ENCODE data around the gene BICD1.

The BICD1 gene

DNA sequence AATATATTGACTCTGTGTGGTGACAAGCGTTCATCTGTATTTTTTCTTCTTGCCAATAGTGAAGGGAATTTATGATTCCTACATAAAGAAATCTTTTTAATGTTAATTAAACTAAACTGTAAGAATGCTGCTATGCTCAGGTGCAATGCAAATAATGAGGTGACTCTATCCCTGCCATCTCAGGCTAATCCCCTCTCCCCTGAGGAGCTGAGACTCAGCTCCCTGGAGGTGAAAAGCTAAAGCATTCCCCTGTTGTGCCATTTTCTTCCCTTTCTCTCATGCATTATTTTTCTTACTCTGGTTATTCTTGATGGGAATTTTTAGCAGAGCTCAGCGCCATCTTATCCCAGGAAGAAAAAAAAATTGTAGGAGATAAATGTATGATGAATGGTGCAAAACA, 178.8 kb downstream of the BICD1 start:
- DNase-seq, result no peak

- no peak for DNase-seq
Measured at GRCh38 chr12:32290411-32290810, 183.8 kb downstream of the BICD1 start.

DNA sequence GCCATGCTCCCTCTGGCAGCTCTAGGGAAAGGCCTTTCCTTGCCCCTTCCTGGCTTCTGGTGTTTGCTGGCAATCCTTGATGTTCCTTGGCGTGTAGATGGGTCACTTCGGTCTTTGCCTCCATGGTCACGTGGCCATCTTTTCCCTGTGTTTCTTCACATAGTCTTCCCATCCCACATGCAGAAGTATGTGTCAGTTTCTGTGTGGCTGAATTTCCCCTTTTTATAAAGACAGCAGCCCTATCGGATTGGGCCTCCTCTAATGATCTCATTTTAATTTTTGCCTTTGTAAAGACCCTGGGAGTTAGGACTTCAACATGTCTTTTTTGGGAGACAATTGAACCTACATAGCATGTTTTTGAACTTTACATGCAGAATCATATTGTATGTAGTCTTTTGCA, 185.5 kb downstream of the BICD1 start:
- no peak for DNase-seq

- DNase-seq, result no peak
Measured at GRCh38 chr12:32293808-32294419, 187.3 kb downstream of the BICD1 start.

DNA sequence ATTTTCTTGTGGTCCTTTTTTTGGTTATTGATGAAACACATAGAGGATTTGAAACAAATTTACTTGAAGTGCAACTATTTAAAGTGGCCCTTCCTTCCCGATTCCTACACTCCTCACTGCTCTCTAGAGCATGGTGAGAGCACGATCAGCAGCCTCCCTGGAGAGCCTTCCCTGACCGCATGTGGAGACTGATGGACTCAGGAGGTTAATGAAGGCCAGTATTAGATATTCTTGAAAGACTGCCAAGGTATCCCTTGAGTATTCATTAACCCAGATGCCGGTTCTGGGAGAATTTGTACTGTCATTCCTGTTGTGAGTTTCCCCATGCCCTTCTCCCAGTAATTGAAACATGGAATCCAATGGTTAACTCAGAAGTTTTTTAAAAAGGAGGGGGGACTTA, 189.9 kb downstream of the BICD1 start:
- no peak for DNase-seq

DNA sequence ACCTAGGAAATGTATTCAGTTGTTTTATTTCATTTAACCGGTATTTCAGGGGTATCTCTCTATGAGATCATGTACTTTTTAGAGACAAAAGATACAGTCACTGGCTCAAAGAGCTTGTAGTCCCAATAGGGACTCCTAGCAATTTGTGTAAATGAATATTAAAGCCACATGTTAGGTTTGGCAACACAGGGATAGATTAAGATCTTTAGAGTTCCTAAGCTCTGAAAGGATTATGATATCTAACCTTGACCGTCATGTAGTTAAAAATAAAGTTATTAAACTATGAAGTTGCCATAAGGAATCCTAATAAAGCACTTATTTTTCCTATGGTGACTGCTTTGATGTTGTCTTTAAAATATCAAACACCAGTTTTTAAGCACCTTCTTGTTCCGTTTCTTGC, 192.3 kb downstream of the BICD1 start:
- DNase-seq, result no peak

GRCh38 chr12:32301216-32301615, 194.6 kb downstream of the BICD1 start:
- DNase-seq, result no peak

DNA sequence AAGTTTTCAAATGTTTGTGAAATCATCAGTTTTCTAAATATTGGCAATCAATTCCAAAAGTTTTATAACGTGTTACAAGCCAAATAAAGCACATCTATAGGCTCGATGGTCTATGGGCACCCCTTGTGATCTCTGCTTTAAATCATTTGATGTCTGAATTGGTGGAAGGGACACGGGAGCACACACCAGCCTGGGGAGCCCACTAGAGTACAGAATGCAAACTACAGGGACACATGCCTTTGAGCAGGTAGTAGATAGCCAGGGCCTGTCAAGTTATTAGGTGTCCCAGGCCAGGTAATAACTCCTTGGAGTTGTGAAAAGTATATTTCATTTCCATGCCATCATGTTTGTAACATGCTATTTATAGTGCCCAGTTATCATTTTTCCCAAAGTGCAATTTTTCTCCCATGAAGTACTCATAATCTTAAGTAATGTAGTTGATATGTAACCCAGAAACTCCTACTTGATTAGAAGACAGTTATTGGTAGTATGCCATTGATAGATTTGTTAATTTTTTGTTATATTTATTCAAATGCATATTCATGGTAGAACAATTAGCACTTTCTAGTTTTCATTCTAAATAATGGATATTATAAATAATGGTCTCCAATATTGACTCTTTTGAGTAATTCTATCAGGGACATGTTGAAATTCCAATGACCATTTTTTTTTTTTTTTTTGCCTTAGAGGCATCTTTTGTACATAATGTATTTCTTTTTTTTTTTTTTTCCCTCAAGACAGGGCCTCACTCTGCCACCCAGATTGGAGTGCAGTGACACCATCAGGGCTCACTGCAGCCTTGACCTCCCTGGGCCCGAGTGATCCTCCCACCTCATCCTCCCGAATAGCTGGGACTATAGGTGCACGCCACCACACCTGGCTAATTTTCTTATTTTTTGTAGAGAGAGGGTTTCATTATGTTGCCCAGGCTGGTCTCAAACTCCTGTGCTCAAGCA, 195.8 kb downstream of the BICD1 start:
- no peak for DNase-seq

DNA sequence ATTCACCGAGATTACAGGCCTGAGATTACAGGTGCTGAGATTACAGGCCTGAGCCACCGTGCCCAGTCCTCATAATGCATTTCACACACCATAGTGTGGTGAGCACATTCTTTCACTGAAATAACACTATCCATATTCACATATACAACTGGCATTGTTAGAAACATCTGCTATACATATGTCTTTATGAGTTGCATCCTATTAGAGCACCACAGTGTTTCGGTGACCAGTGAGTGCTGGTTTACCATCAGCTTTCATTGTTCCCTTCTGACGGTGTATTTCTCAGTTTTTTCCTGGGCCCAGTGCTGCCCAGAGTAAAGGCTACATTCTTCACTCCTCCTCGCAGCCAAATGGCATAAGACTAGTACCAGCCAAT, 196.5 kb downstream of the BICD1 start:
- no peak for DNase-seq

DNA sequence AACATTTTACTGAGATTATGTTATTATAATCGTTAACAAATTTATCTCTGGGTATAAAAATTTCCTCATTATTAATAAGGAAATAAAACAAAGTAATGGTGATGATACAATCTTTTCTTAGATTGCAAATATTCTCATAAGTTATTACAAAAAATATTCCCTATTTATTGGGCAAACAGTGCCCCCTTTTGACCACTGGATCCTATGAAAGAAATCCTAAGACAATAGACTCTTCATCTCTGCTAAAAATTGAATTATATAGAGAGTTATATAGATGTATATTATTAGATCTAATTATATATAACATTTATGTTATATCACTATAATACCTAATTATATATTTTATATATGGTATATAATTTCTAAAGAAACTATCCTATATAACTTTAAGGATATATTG, 198.5 kb downstream of the BICD1 start:
- DNase-seq, result no peak

DNA sequence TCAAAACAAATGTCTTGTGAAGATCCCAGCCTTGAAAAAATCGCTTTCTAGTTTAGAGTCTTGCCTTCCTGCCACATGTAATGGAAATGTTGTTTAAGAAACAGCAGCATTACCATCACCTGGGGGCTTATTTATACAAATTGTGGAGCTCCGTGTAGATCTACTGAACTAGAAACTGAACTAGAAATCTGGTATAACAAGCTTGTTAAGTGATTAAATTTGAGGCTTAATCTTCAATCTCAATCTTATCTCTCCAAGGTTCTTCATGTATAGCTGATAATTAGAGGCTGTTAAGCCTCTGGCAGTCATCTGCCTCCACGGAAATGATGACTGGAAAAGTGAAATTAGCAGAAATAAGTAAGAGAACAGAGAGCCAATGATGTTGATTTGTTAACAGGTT, 200.7 kb downstream of the BICD1 start:
- no peak for DNase-seq

GRCh38 chr12:32309811-32310736, 203.4 kb downstream of the BICD1 start:
- DNase-seq, result no peak

DNA sequence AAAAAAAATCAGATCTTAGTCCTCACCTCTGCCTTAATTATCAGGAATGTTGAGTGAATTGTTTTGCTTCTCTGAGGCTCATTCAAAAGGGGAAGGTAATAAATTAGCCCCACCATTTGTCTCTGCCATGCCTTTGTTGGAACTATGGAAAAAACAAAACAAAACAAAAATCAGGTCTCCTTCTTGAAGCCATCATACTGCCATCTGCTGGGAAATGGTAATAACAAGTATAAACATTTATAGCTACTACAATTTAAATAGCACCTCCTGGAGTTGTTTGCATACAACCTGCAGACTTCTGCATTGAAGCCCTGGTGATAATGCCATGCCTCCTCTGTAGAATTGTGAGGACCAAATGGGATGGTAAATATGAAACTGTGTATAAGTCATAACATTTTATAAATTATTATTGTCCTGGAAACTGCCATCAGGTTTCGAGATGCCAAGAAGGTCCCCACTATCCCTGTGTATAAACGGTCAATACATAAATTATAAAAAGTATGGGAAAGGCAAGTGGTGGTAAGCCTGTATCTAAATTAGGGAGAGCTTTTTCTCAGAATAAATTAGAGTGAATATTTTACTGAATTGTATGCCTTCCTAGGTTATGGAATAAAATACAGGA, 205.5 kb downstream of the BICD1 start:
- DNase-seq, result peak; percentile 29

- peak; percentile 14 for DNase-seq
Measured at GRCh38 chr12:32322354-32322753, 215.7 kb downstream of the BICD1 start.

- no peak for DNase-seq
Measured at GRCh38 chr12:32331133-32331532, 224.5 kb downstream of the BICD1 start.

DNA sequence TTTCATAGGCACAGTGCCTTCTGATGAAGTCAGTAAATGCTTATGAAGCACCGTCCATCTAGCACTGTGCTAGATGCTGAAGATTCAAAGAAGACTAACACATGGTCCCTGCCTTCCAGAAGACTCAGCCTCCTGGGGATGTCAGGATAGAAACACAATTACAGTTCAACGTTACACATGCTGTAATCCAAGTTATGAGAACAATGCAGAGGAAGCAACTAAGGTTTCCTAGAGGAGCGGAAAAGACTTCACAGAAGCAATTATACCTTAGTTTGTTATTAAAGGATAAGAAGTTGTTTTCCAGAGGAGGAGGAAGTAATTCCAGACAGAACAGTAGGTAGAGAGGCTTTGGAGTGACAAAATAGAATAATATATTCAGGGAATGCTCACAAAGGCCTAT, 225.8 kb downstream of the BICD1 start:
- no peak for DNase-seq

DNA sequence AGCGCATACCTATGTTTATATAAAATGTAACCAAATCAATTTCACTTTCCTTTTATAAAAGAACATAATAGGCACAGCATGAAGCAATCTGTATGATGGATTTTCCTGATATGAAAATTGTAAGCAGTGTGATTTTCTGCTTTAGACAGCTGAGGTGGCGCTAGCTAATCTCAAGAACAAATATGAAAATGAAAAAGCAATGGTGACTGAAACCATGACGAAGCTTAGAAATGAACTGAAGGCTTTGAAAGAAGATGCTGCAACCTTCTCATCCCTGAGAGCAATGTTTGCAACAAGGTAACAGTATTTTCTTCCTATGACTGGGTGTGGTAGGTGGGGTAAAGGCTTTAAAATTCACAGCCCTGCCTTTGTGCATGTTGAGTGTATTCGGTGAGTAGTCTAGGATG, 227.7 kb downstream of the BICD1 start:
- DNase-seq, result no peak

DNA sequence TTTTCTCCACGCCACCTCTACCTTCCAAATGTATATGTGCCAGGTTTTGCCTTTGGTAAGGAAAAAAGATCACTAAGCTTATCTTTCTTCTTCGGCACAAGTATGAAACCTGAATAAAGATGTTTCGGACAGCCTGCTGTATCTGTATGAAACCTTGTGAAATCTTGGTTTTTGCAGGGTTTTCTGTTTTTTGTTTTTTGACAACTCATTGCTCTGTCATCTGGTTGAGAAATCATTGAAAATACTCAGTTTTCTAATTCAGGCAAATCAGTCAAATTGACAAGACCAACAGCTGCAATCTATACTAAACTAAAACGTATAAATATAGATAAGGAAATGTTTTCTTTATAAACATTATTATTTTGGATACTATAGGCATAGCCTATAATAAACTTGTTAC, 229.6 kb downstream of the BICD1 start:
- no peak for DNase-seq

DNA sequence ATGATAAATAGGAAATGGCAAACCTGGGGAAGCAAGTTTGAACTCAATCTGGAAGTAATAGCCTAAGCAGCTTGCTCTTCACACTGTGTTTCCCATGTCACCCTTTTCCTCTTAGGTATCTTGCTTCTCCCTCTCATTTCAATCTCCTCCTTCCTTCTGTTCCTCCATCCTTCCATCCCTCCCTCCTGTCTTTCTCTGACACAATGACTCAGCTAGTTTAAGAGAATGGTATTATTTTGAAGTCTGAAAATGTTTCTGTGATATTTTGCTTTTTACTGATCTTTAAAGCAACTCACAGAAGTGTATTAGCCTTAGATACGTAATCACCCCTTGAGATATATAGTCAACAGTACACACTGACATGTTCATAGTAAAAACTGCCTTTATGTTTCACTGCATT, 236.8 kb downstream of the BICD1 start:
- DNase-seq, result no peak

GRCh38 chr12:32344047-32344446, 237.4 kb downstream of the BICD1 start:
- no peak for DNase-seq

GRCh38 chr12:32353540-32353939, 246.9 kb downstream of the BICD1 start:
- no peak for DNase-seq

- no peak for DNase-seq
Measured at GRCh38 chr12:32357601-32358249, 251.1 kb downstream of the BICD1 start.
